NB4 (cell line): Measurements from ENCODE around the gene NUBP2.

ENCODE experiments used
- POLR2A ChIP-seq: IDR thresholded peaks from 2 replicates; pipeline ENCODE4 v1.6.1; 2011; ENCODE audit warnings: mild to moderate bottlenecking; ENCODE audit not compliant: insufficient read length; ENCODE audit errors: extremely low read depth
- TF ChIP-seq, protein P1 (sequence below): IDR thresholded peaks from one replicate; pipeline ENCODE4 v1.5.1; 2012; ENCODE audit warnings: low read depth, low read length
- TF ChIP-seq, protein P2 (sequence below): IDR thresholded peaks from 2 replicates; pipeline ENCODE4 v1.6.1; 2011; ENCODE audit warnings: low read depth, low read length

DNA sequence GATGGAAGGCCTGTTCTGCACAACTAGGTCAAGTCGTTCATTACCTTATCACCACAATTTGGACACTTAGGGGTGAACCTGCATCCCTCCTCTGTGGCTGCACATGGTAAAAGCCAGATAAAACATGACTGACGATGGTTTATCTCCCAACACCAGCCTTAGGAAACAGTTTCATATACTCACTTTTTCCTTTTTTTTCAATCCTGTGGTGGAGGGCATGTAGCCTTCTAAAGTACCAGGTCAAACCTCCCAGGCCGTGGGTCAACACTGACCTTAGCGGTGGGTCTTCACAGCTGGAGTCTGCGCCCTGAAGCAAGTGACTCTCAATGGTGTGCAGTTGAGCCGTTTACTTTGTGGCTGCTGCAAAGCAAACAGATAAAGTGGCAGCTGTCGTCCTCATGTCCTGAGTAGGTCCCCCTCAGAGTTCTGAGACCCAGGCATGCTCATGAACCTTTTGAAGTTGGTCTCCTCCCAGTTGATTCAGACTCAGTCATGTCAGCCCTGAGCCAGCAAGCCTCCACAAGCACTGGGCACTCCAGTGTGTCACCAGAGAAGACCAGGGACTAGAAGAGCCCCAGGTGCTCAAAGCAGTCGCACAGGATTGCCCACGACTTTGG, 50.2 kb downstream of the NUBP2 start:
- TF ChIP-seq, protein P1, sequence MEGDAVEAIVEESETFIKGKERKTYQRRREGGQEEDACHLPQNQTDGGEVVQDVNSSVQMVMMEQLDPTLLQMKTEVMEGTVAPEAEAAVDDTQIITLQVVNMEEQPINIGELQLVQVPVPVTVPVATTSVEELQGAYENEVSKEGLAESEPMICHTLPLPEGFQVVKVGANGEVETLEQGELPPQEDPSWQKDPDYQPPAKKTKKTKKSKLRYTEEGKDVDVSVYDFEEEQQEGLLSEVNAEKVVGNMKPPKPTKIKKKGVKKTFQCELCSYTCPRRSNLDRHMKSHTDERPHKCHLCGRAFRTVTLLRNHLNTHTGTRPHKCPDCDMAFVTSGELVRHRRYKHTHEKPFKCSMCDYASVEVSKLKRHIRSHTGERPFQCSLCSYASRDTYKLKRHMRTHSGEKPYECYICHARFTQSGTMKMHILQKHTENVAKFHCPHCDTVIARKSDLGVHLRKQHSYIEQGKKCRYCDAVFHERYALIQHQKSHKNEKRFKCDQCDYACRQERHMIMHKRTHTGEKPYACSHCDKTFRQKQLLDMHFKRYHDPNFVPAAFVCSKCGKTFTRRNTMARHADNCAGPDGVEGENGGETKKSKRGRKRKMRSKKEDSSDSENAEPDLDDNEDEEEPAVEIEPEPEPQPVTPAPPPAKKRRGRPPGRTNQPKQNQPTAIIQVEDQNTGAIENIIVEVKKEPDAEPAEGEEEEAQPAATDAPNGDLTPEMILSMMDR = no peak
- TF ChIP-seq, protein P2, sequence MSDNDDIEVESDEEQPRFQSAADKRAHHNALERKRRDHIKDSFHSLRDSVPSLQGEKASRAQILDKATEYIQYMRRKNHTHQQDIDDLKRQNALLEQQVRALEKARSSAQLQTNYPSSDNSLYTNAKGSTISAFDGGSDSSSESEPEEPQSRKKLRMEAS = no peak
- TF ChIP-seq POLR2A = no peak
